Endothelial cell of umbilical vein (primary cell): Measurements from ENCODE around the gene ADARB1. TPM values are rescaled to one million over a fixed set of nuclear protein-coding genes. Genes with fewer than 3 reads are reported as not detected.

Experiments used
- BruUV-seq: library from RNA; stranded (reverse); fragments of 400-500 nt; replicated peaks from 2 replicates; lab custom pipeline; 2021; lab: Mats Ljungman, UMichigan
- CTCF ChIA-PET: fragments of 300-600, 350-600 bp; sonication (Branson Sonifier 250); formaldehyde crosslinking; loops from one replicate; lab custom pipeline; 2021; ENCODE audit warnings: antibody characterized with exemption, inconsistent platforms; lab: Charles Lee
- POLR2A ChIA-PET: fragments of 300-600, 350-600 bp; sonication (Branson Sonifier 250); formaldehyde crosslinking; loops from one replicate; lab custom pipeline; 2021; ENCODE audit warnings: antibody characterized with exemption, inconsistent platforms; lab: Charles Lee
- DNase-seq: peaks from one replicate; pipeline ENCODE4 v3.0.0-alpha.2; 2011; ENCODE audit warnings: low read depth, low spot score
- FAIRE-seq: peaks from 2 replicates; lab custom pipeline; 2011; peaks lifted over from hg19 to GRCh38; lab: Jason Lieb, UNC
- H2AFZ ChIP-seq: 2 replicates; pipeline ENCODE4 v1.6.0; 2012; ENCODE audit warnings: low read depth, low read length, control low read depth, inconsistent platforms
- H3K27ac ChIP-seq: 2 replicates; pipeline ENCODE4 v1.5.1; 2011; ENCODE audit warnings: low read depth, mild to moderate bottlenecking, control low read depth, low read length, moderate library complexity; ENCODE audit not compliant: insufficient read depth
- H3K27me3 ChIP-seq, 2 experiments: 2 replicates each; pipeline versions ENCODE4 v1.6.0 to v1.6.1; 2011; ENCODE audit warnings: low read length in 2 of 2, mixed read lengths in 1 of 2; ENCODE audit not compliant: control insufficient read depth in 2 of 2, insufficient read depth in 2 of 2
- H3K36me3 ChIP-seq, 2 experiments: 2 replicates in 1 of 2; 3 replicates in 1 of 2; pipeline ENCODE4 v1.5.1; 2011; ENCODE audit warnings: low read length in 2 of 2, mild to moderate bottlenecking in 1 of 2, moderate library complexity in 1 of 2; ENCODE audit not compliant: control insufficient read depth in 2 of 2, insufficient read depth in 2 of 2; ENCODE audit errors: extremely low read depth in 1 of 2
- H3K4me1 ChIP-seq: 3 replicates; pipeline ENCODE4 v1.5.1; 2011; ENCODE audit warnings: mild to moderate bottlenecking, low read length; ENCODE audit not compliant: control insufficient read depth, insufficient read depth; ENCODE audit errors: extremely low read depth
- H3K4me2 ChIP-seq: 2 replicates; pipeline ENCODE4 v1.6.1; 2011; ENCODE audit warnings: low read length, control low read depth, mixed read lengths; ENCODE audit not compliant: insufficient read depth
- H3K4me3 ChIP-seq, 3 experiments: fragments of 200-600 bp in 1 of 3; sonication (generic), shearing (Covaris generic) in 1 of 3; replicated peaks in 1 of 3; 2 replicates each; pipeline ENCODE4 v1.5.1; 2011 to 2016; ENCODE audit warnings: control low read depth in 3 of 3, low read length in 3 of 3, mild to moderate bottlenecking in 2 of 3, inconsistent platforms in 1 of 3, low read depth in 1 of 3, moderate library complexity in 1 of 3; ENCODE audit not compliant: insufficient read depth in 1 of 3
- H3K79me2 ChIP-seq: 2 replicates; pipeline ENCODE4 v1.6.0; 2012; ENCODE audit warnings: low read length, inconsistent platforms; ENCODE audit not compliant: control insufficient read depth, insufficient read depth
- H3K9ac ChIP-seq: replicated peaks from 2 replicates; pipeline ENCODE3; 2011; ENCODE audit warnings: low read length, control low read depth; ENCODE audit not compliant: insufficient read depth; ENCODE audit errors: extremely low read depth
- H3K9me1 ChIP-seq: replicated peaks from 3 replicates; pipeline ENCODE4 v1.6.0; 2011; ENCODE audit warnings: mild to moderate bottlenecking, low read length; ENCODE audit not compliant: control insufficient read depth, insufficient read depth; ENCODE audit errors: extremely low read depth
- H3K9me3 ChIP-seq: replicated peaks from 2 replicates; pipeline ENCODE4 v1.5.1; 2012; ENCODE audit warnings: low read length, inconsistent platforms; ENCODE audit not compliant: control insufficient read depth, insufficient read depth
- H4K20me1 ChIP-seq: replicated peaks from 2 replicates; pipeline ENCODE3; 2011; ENCODE audit warnings: mild to moderate bottlenecking, low read length; ENCODE audit not compliant: control insufficient read depth, insufficient read depth; ENCODE audit errors: extremely low read depth
- EZH2 ChIP-seq: IDR thresholded peaks from 2 replicates; pipeline ENCODE4 v1.6.1; 2012; ENCODE audit warnings: borderline replicate concordance, low read depth, mild to moderate bottlenecking, moderate library complexity, low read length, inconsistent platforms; ENCODE audit not compliant: severe bottlenecking
- FOS ChIP-seq: IDR thresholded peaks from 2 replicates; pipeline ENCODE4 v1.6.1; 2011; ENCODE audit warnings: mild to moderate bottlenecking, low read length, moderate library complexity, borderline replicate concordance; ENCODE audit not compliant: insufficient read depth
- GATA2 ChIP-seq: IDR thresholded peaks from 2 replicates; pipeline ENCODE4 v1.7.0; 2011; ENCODE audit warnings: low read depth, mild to moderate bottlenecking, moderate library complexity, mixed read lengths, low read length; ENCODE audit not compliant: insufficient read length, insufficient read depth
- JUN ChIP-seq: IDR thresholded peaks from 2 replicates; pipeline ENCODE4 v1.6.1; 2011; ENCODE audit warnings: borderline replicate concordance, low read depth; ENCODE audit not compliant: insufficient read length, insufficient read depth
- MYC ChIP-seq: IDR thresholded peaks from one replicate; pipeline ENCODE4 v1.6.1; 2011; ENCODE audit warnings: mild to moderate bottlenecking, low read depth, low read length
- POLR2A ChIP-seq: IDR thresholded peaks from 2 replicates; pipeline ENCODE4 v1.6.1; 2012; ENCODE audit warnings: low read depth, mild to moderate bottlenecking, control low read depth, low read length
- POLR2AphosphoS5 ChIP-seq: IDR thresholded peaks from 2 replicates; pipeline ENCODE4 v1.6.1; 2012; ENCODE audit warnings: low read depth, mild to moderate bottlenecking, control low read depth, low read length, moderate library complexity; ENCODE audit not compliant: insufficient read depth
- dilution Hi-C: fragments of 300-500 bp; cut with MboI; formaldehyde crosslinking; loops from one replicate; pipeline ENCODE4 v1.15.0; 2019; ENCODE audit warnings: low sequenced_read_pairs; ENCODE audit not compliant: extremely low pct_ligation_motif_present
- intact Hi-C: fragments of 100-400 bp; cut with micrococcal nuclease; formaldehyde crosslinking; loops from one replicate; pipeline ENCODE4 v1.10.0; 2022
- polyA plus RNA-seq, 4 experiments: library from polyadenylated mRNA; depleted of rRNA in 3 of 4; stranded (reverse) in 3 of 4; unstranded in 1 of 4; fragments of >200 nt; gene quantifications; 2 replicates each; pipeline versions ENCODE4 v1.2.1 to v1.2.3, GENCODE V29; 2011 to 2012; ENCODE audit warnings: missing spikeins in 1 of 4
- total RNA-seq: library from RNA; stranded (reverse); gene quantifications from 2 replicates; pipeline ENCODE4 v1.2.3, GENCODE V29; 2021
- TF ChIP-seq, protein P1 (sequence below): IDR thresholded peaks from 2 replicates; pipeline ENCODE4 v1.6.1; 2011; ENCODE audit not compliant: insufficient read depth, insufficient read length
- TF ChIP-seq, protein P2 (sequence below), 2 donors: IDR thresholded peaks; 1 replicate in 1 of 2; 2 replicates in 1 of 2; pipeline ENCODE4 v1.5.1; 2011; ENCODE audit warnings: low read length in 2 of 2, mild to moderate bottlenecking in 2 of 2, moderate library complexity in 2 of 2, control low read depth in 1 of 2, inconsistent platforms in 1 of 2, low read depth in 1 of 2; ENCODE audit not compliant: insufficient read depth in 1 of 2; ENCODE audit errors: extremely low read depth in 1 of 2

The ADARB1 gene
- total and polyA plus RNA-seq, 2 donors (not counting 3 experiments of a cell fraction or from before 2014, with no cell fraction given) = 32.5 to 54.3 TPM

DNA sequence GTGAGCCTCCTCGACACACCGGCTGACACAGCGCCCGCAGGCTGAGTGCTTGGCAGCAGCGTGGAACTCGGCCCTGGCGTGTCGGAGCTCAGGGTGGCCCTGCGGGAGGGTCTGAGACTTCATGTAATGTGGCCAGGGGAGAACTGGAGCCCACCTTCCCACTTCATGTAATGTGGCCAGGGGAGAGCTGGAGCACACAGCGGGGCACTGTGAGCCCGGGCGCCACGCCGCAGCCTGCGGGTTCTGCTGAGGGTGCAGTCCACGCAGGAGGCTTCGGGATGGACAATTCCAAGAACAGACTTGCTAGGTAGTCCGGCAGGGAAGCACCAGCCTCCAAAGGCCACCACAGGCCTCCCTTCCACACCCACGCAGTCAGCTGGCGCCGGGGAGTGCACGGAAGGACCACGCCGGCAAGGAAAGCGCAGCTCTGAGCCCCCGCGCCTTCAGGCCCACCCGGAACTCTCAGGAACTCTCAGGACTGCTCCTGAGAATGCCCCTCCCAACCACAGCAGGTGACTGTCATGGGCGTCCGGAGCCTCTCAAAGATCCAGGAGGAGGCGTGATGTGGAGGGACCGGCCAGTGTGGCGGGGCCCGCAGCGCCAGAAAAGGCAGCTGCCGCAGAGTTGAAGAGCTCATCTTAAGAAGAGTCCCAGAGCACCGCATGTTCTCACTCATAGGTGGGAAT is 19.3 kb upstream of the ADARB1 start:
- Histone ChIP-seq H3K4me2 (no peak overlapping the region), H3K9me3 (no peaks in the 10 kb centered on the region), H3K27me3 (no peaks in the 10 kb centered on the region), H4K20me1 (no peaks in the 10 kb centered on the region), H3K9ac (no peak overlapping the region), H3K36me3 (no peaks in the 10 kb centered on the region), H2AFZ (no peak overlapping the region), H3K4me1 (peaks cover 17% of the 10 kb centered on the region), H3K4me3 (no peak overlapping the region), H3K79me2 (no peaks in the 10 kb centered on the region), H3K27ac (no peak overlapping the region), H3K9me1 (no peaks in the 10 kb centered on the region)
- dilution Hi-C loops = no loop called here
- POLR2A ChIA-PET = no interaction called here
- TF ChIP-seq POLR2A (no peak), EZH2 (no peak), JUN (no peak), POLR2AphosphoS5 (no peak), FOS (no peak), MYC (no peak), GATA2 (no peak)
- TF ChIP-seq, protein P1, sequence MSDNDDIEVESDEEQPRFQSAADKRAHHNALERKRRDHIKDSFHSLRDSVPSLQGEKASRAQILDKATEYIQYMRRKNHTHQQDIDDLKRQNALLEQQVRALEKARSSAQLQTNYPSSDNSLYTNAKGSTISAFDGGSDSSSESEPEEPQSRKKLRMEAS = no peak
- TF ChIP-seq, protein P2, sequence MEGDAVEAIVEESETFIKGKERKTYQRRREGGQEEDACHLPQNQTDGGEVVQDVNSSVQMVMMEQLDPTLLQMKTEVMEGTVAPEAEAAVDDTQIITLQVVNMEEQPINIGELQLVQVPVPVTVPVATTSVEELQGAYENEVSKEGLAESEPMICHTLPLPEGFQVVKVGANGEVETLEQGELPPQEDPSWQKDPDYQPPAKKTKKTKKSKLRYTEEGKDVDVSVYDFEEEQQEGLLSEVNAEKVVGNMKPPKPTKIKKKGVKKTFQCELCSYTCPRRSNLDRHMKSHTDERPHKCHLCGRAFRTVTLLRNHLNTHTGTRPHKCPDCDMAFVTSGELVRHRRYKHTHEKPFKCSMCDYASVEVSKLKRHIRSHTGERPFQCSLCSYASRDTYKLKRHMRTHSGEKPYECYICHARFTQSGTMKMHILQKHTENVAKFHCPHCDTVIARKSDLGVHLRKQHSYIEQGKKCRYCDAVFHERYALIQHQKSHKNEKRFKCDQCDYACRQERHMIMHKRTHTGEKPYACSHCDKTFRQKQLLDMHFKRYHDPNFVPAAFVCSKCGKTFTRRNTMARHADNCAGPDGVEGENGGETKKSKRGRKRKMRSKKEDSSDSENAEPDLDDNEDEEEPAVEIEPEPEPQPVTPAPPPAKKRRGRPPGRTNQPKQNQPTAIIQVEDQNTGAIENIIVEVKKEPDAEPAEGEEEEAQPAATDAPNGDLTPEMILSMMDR (IDR thresholded peaks at IDR 0.05; ENCODE audit: extremely low read depth in 1 of 2, insufficient read depth in 1 of 2, low read depth in 1 of 2, low read length in 2 of 2) = no peak
- CTCF ChIA-PET = interaction anchor here (1.5 kb wide), 1 partner anchor 9 kb away, joined by 3 read pairs; no protein-coding TSS in a partner anchor
- no TSS peak for BruUV-seq
- FAIRE-seq (peak; percentile 81), DNase-seq (peak; percentile 14)
- intact Hi-C loops = no loop called here
